GM23338 (cell line): ENCODE measurements around the gene CFLAR.

Experiments
- CTCF ChIP-seq, 2 experiments: fragments of 200-600 bp in 1 of 2; sonication (generic) in 1 of 2; conservative IDR thresholded peaks; 2 replicates each; pipeline versions ENCODE4 v1.5.1 to v1.6.1; 2016 to 2017; ENCODE audit warnings: antibody characterized with exemption in 2 of 2, low read depth in 2 of 2, mild to moderate bottlenecking in 2 of 2, moderate library complexity in 1 of 2
- POLR2AphosphoS5 ChIP-seq: IDR thresholded peaks from 2 replicates; pipeline ENCODE4 v1.6.1; 2016; ENCODE audit warnings: antibody characterized with exemption, low read depth
- REST ChIP-seq: IDR thresholded peaks from one replicate; pipeline ENCODE4 v1.6.1; 2018; ENCODE audit warnings: antibody characterized with exemption; ENCODE audit not compliant: unreplicated experiment

DNA sequence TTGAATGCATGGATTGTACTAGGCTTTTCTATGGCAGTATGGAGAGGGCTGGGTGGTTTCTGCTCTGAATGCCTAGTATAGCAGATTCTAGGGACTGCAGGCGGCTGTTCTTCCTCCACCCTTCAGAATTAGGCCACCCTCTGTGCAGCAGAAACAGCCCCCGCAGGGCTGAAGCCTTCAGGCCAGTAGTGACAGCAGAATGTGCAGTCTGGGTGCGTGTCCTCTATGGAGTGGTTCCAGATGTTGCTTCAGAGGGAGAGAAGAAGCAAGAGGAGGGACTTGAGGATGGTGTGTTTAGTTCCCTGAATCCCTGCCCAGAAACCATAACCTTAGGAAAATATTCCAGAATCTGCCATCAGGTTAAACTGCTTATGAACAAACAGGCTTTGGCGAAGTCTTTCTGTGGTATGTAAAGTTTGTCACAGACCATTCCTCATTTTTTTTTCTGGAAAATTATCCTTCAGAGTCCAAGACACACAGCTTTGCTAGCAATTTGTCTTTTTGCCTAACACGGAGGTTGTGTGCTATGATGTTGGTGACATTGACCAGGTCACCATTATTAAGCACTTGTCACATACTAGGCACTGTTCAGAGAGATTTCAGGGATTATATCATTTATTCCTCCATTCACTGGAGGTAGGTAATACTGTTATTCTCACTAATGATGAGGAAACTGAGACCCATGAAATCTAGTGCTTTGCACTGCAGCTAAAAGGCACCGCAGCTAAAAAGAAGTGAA, 88.1 kb downstream of the CFLAR start:
- no peak for TF ChIP-seq CTCF (conservative IDR thresholded peaks at IDR 0.05; ENCODE audit: low read depth in 2 of 2)
- no peak for TF ChIP-seq POLR2AphosphoS5
- no peak for TF ChIP-seq REST
